ENCODE results near the gene LILRB3. TPM values are rescaled to one million over a fixed set of nuclear protein-coding genes. Genes with fewer than 3 reads are reported as not detected.

The LILRB3 gene
- total RNA-seq, 4 donors from 2014 or later, result 0.56 to 16.1 (median 10.1) TPM

DNA sequence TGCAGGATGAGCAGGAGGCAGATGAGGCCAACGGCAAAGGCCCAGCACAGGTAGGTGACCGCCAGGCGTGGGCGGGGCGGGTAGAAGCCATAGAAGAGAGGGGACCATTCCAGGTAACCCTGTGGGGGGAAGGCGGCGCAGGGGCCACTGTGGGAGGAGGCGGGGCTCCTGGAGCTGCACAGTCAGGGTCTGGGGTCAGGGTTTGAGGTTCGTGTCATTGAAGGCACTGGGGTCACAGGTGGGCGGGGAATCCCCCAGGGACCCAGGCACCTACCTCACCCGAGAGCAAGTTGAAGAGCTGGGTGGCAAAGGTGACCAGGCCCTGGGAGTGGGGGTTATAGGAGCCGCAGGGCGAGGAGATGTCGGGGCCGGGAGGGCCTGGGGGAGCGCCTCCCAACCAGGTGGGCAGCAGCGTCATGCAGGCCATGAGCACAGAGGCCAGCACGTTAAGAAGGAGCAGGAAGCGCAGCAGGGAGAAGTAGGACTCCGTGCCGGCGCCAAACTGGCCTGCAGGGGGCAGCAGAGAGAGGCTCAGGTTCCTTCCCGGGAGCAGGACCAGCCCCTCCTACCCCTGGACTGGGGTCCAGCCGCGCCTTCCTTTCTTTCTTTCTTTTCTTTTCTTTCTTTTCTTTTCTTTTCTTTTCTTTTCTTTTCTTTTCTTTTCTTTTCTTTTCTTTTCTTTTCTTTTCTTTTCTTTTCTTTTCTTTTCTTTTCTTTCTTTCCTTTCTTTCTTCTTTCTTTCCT lies 54.5 kb downstream of the LILRB3 start:
- H3K27ac ChIP-seq, result no peak overlapping the region
- H3K9me3 ChIP-seq, result no peaks in the 10 kb centered on the region
- intact Hi-C loops (cut with DNase I), result loop anchor here (5.0 kb wide), 1 partner anchor 64 kb away; no protein-coding TSS in a partner anchor
- H3K4me1 ChIP-seq, result peaks cover 1 to 14% of the 10 kb centered on the region in 2 donors
- DNase-seq, result peak; percentile 88 to 91
- no peaks in the 10 kb centered on the region for H3K36me3 ChIP-seq
- no peaks in the 10 kb centered on the region for H3K27me3 ChIP-seq
- no peak overlapping the region for H3K4me3 ChIP-seq (replicated peaks in 1 of 3)
- TF ChIP-seq, protein P1, sequence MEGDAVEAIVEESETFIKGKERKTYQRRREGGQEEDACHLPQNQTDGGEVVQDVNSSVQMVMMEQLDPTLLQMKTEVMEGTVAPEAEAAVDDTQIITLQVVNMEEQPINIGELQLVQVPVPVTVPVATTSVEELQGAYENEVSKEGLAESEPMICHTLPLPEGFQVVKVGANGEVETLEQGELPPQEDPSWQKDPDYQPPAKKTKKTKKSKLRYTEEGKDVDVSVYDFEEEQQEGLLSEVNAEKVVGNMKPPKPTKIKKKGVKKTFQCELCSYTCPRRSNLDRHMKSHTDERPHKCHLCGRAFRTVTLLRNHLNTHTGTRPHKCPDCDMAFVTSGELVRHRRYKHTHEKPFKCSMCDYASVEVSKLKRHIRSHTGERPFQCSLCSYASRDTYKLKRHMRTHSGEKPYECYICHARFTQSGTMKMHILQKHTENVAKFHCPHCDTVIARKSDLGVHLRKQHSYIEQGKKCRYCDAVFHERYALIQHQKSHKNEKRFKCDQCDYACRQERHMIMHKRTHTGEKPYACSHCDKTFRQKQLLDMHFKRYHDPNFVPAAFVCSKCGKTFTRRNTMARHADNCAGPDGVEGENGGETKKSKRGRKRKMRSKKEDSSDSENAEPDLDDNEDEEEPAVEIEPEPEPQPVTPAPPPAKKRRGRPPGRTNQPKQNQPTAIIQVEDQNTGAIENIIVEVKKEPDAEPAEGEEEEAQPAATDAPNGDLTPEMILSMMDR (IDR thresholded peaks at IDR 0.05), result peak; percentile 66 to 94 (median 74)
- no peak for TF ChIP-seq POLR2A (IDR thresholded peaks at IDR 0.05)
- 35% methylated on average over 23 to 24 of the region's 25 CpGs for WGBS, 2 donors

Small RNAs within 50 kb of the gene (small RNA-seq; reads per million reads assigned to genes)
- not detected for gene RNU6-1307P

Other genes starting within 250 kb of the LILRB3 start
- gene CACNG6, start 231.4 kb downstream of the LILRB3 start, total RNA-seq, result not detected
- gene VSTM1, start 159.1 kb downstream of the LILRB3 start, total RNA-seq, result not detected
- gene TARM1, start 141.6 kb downstream of the LILRB3 start, total RNA-seq, result not detected
- gene OSCAR, start 122.2 kb downstream of the LILRB3 start, total RNA-seq, result 1 to 10 TPM in 1 of 4 donors, under 1 TPM in 2, not detected in 1; 0.39 to 1.1 (median 0.96) TPM
- 100 to 1,000 TPM in 1 of 4 donors, 10 to 100 TPM in 3; 17.7 to 100 (median 52.7) TPM for gene NDUFA3, start 120.2 kb downstream of the LILRB3 start, total RNA-seq
- gene TFPT, start 107.3 kb downstream of the LILRB3 start, total RNA-seq, result 10 to 100 TPM in 3 of 4 donors, 1 to 10 TPM in 1; 7.7 to 17.9 (median 13.5) TPM
- 10 to 100 TPM; 53.6 to 66.7 (median 57.1) TPM for gene PRPF31, start 107.3 kb downstream of the LILRB3 start, total RNA-seq
- 10 to 100 TPM; 22.4 to 30.3 (median 29.8) TPM for gene CNOT3, start 85.2 kb downstream of the LILRB3 start, total RNA-seq
- 10 to 100 TPM in 1 of 4 donors, 1 to 10 TPM in 3; 6.3 to 14.5 (median 8.2) TPM for gene LENG1, start 63.3 kb downstream of the LILRB3 start, total RNA-seq
- gene TMC4, start 49.8 kb downstream of the LILRB3 start, total RNA-seq, result 10 to 100 TPM; 42.6 to 91.7 (median 68.5) TPM
- 100 to 1,000 TPM in 1 of 4 donors, 10 to 100 TPM in 3; 47.3 to 101 (median 69.0) TPM for gene MBOAT7, start 33.4 kb downstream of the LILRB3 start, total RNA-seq
- gene TSEN34, start 31.7 kb downstream of the LILRB3 start, total RNA-seq, result 100 to 1,000 TPM in 1 of 4 donors, 10 to 100 TPM in 3; 58.1 to 102 (median 82.0) TPM
- gene RPS9, start 22.1 kb downstream of the LILRB3 start, total RNA-seq, result 1,000 to 10,000 TPM; 1,847 to 2,152 (median 2,039) TPM
- 1 to 10 TPM in 2 of 4 donors, under 1 TPM in 1, not detected in 1; 0.46 to 1.6 (median 1.1) TPM for gene LILRA6, start 19.8 kb upstream of the LILRB3 start, total RNA-seq
- gene LILRB5, start 34.3 kb upstream of the LILRB3 start, total RNA-seq, result 10 to 100 TPM in 1 of 4 donors, 1 to 10 TPM in 3; 2.0 to 11.4 (median 5.9) TPM
- 1 to 10 TPM in 2 of 4 donors, under 1 TPM in 2; 0.67 to 2.0 (median 1.1) TPM for gene LILRB2, start 58.1 kb upstream of the LILRB3 start, total RNA-seq
- gene LILRA5, start 90.2 kb upstream of the LILRB3 start, total RNA-seq, result under 1 TPM in 2 of 4 donors, not detected in 2; 0.45 to 0.81 TPM
- gene LILRA4, start 116.2 kb upstream of the LILRB3 start, total RNA-seq, result not detected
- 10 to 100 TPM in 2 of 4 donors, 1 to 10 TPM in 2; 3.1 to 14.5 (median 8.7) TPM for gene LAIR1, start 141.9 kb upstream of the LILRB3 start, total RNA-seq
- under 1 TPM in 2 of 4 donors, not detected in 2; 0.45 to 0.94 TPM for gene TTYH1, start 192.5 kb upstream of the LILRB3 start, total RNA-seq
- gene LENG8, start 226.2 kb upstream of the LILRB3 start, total RNA-seq, result 100 to 1,000 TPM; 124 to 219 (median 157) TPM
- 1 to 10 TPM; 1.3 to 4.6 (median 3.2) TPM for gene LENG9, start 240.8 kb upstream of the LILRB3 start, total RNA-seq